Omental fat pad (tissue), 4 donors: ENCODE data around the gene ECM2. TPM values are rescaled to one million over a fixed set of nuclear protein-coding genes. Genes with fewer than 3 reads are reported as not detected.

Source experiments
- ATAC-seq: fragments of 150-250 bp; one replicate; pipeline ENCODE4 v1.9.1; 2016; ENCODE audit warnings: mild to moderate bottlenecking, moderate library complexity; ENCODE audit not compliant: low FRiP score
- DNase-seq: peaks from one replicate; pipeline ENCODE4 v3.0.0-alpha.2; 2019; ENCODE audit warnings: low spot score
- total RNA-seq, 4 donors: library from RNA; depleted of rRNA; stranded (reverse); fragments of >200 nt; gene quantifications; one replicate each; pipeline ENCODE4 v1.1.0, GENCODE V29; 2016
- TF ChIP-seq, protein P1 (sequence below), 3 donors: fragments of 450-650 bp; IDR thresholded peaks; one replicate each; pipeline ENCODE4 v1.5.1; 2016 to 2017; ENCODE audit warnings: antibody characterized with exemption in 3 of 3, mild to moderate bottlenecking in 3 of 3, moderate library complexity in 2 of 3

Gene ECM2
- total RNA-seq, 4 donors from 2014 or later: 45.6 to 80.6 (median 54.1) TPM

DNA sequence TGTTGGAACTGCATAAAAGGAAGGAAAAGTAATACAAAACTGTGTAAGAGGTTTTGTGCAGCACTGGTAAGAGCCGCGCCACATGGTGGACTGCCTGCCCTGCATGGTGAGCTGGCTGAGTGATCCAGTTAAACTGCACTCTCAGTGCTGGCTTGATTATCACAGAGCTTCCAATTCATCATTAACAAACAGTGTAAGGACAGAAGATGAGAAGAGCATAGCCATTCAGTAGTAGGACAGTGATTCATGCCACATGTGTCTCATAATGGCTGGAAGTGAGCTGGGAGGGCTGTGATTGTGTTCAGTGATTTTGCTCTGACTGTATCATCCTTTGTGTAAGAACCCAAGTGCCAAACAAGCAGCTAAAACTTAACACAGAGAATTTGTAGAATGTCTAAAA lies 67.6 kb downstream of the ECM2 start:
- no peak for DNase-seq
- ATAC-seq: no peak
- TF ChIP-seq, protein P1, sequence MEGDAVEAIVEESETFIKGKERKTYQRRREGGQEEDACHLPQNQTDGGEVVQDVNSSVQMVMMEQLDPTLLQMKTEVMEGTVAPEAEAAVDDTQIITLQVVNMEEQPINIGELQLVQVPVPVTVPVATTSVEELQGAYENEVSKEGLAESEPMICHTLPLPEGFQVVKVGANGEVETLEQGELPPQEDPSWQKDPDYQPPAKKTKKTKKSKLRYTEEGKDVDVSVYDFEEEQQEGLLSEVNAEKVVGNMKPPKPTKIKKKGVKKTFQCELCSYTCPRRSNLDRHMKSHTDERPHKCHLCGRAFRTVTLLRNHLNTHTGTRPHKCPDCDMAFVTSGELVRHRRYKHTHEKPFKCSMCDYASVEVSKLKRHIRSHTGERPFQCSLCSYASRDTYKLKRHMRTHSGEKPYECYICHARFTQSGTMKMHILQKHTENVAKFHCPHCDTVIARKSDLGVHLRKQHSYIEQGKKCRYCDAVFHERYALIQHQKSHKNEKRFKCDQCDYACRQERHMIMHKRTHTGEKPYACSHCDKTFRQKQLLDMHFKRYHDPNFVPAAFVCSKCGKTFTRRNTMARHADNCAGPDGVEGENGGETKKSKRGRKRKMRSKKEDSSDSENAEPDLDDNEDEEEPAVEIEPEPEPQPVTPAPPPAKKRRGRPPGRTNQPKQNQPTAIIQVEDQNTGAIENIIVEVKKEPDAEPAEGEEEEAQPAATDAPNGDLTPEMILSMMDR (IDR thresholded peaks at IDR 0.05): no peak

DNA sequence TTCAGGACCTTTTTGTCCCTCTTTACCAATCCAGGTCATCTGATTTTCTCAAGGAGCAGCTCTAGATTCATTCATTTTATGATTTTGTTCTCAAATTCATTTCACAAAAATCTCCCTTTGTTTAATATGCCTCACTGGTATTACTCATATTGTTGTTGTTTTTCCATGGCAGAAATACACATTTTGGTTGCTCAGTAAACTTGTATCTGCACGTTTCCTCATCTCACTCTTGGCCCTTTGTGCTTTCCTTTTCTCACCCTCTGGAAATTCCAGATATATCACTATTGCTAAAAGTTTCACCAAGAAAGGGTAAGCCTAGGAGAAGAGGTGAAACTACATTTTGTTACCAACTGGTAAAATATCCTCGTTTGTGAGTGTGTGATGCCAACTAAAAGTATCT lies 68.3 kb downstream of the ECM2 start:
- TF ChIP-seq, protein P1 (IDR thresholded peaks at IDR 0.05): no peak
- DNase-seq (no peak), ATAC-seq (no peak)

- no peak for ATAC-seq
- TF ChIP-seq, protein P1 (IDR thresholded peaks at IDR 0.05): no peak
- no peak for DNase-seq
These were observed 68.7 kb downstream of the ECM2 start for GRCh38 chr9:92467041-92467440.

DNA sequence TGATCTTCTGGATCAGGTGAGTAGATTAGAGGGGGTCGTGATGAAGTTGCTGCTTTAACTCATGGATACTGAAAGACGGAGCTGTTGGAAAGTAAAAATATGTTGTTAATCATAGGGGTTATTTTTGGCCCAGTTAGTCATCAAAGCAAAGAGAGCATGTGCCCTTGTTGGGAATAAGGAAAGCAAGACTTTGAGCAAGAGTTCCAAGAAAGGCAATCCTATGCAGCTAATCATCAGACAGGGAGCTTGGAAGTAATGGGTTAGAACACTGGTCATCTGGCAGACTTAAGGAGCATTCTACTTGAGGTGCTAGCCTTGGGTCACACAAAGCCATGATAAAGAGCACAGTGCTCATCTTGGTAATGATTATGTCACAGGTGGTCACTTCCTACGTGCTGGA lies 71.8 kb downstream of the ECM2 start:
- DNase-seq: no peak
- ATAC-seq: peak; percentile 84
- TF ChIP-seq, protein P1 (IDR thresholded peaks at IDR 0.05): no peak

DNA sequence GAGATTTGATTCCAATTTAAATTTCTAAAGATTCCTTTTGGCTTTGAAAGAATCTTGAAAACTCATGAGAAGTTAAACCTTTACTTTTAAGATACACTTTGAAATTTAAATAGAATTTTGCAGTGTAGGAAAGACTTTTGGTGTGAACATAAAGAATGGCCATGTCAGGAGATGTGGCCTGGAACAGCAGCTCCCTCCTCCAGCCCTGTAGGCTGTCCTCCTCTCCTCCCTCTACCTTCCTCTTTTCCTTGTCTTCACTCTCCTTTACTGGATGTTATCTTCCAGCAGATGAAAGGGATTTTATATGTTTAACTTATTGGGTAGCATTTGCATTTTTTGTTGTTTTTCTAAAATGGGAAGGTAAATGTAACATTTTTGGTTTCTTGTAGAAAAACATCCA lies 72.4 kb downstream of the ECM2 start:
- TF ChIP-seq, protein P1 (IDR thresholded peaks at IDR 0.05): no peak
- DNase-seq (no peak), ATAC-seq (no peak)

GRCh38 chr9:92457576-92457975 lies 78.2 kb downstream of the ECM2 start:
- ATAC-seq (no peak), DNase-seq (no peak)
- TF ChIP-seq, protein P1 (IDR thresholded peaks at IDR 0.05): no peak

- DNase-seq: no peak
- TF ChIP-seq, protein P1 (IDR thresholded peaks at IDR 0.05): no peak
- no peak for ATAC-seq
These were observed 80.6 kb downstream of the ECM2 start for GRCh38 chr9:92455217-92455616.
